ENCODE measurements around the gene STK11IP. TPM values are rescaled to one million over a fixed set of nuclear protein-coding genes. Genes with fewer than 3 reads are reported as not detected.

Gene STK11IP
- total RNA-seq, 1 donor from 2014 or later, result 8.9 TPM

DNA sequence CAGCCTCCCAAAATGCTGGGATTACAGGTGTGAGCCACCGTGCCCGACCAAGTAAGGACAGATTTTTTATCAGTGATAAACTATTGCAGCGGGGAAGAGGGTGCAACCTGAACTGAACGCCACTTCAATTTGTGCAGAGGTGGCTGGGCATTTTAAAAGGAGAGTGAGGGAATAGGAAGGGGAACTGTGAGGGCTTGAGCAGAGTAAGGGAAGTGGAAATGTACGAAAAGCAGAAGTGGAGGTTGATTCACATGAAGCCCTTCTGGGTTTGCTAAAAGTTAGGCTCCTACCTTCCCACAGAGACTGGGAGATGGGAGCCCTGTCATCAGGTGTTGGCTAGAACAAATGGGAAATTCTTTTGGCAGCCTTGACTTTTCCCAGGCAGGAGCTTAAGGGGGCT is 6.1 kb downstream of the STK11IP start:
- no peak overlapping the region for H3K27ac ChIP-seq (ENCODE audit: low read depth, low read length)
- H3K9ac ChIP-seq (ENCODE audit: low read depth in 1 of 3, low read length in 3 of 3), result no peak overlapping the region
- no peaks in the 10 kb centered on the region for H3K27me3 ChIP-seq (ENCODE audit: control insufficient read depth in 3 of 3, insufficient read depth in 3 of 3, low read length in 3 of 3)
- no peaks in the 10 kb centered on the region for H3K9me3 ChIP-seq (ENCODE audit: control insufficient read depth in 3 of 3, low read length in 3 of 3)
- no peaks in the 10 kb centered on the region for H3K4me1 ChIP-seq (ENCODE audit: control insufficient read depth in 3 of 3, insufficient read depth in 3 of 3, low read length in 3 of 3)
- peaks cover 39 to 60% (median 43%) of the 10 kb centered on the region in 3 donors for H3K36me3 ChIP-seq (ENCODE audit: control insufficient read depth in 3 of 3, insufficient read depth in 3 of 3, low read length in 3 of 3)
- no peak overlapping the region for H3K4me3 ChIP-seq (ENCODE audit: low read length in 3 of 3)

DNA sequence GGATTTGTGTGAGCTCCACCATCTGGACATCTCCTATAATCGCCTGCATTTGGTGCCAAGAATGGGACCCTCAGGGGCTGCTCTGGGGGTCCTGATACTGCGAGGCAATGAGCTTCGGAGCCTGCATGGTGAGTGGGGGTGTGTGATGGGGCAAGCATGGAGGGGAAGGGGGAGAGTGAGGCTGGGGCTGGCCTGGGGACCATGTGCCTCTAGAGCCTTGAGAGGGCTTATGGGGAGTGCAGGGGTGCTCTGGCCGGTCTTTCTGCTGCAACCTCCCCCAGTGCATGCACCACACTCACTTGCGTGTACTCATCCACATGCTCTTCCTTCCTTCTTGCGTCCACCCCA is 7.9 kb downstream of the STK11IP start:
- Histone ChIP-seq H3K27ac (ENCODE audit: low read depth, low read length) (no peak overlapping the region), H3K9me3 (ENCODE audit: control insufficient read depth in 3 of 3, low read length in 3 of 3) (no peaks in the 10 kb centered on the region), H3K27me3 (ENCODE audit: control insufficient read depth in 3 of 3, insufficient read depth in 3 of 3, low read length in 3 of 3) (no peaks in the 10 kb centered on the region), H3K4me3 (ENCODE audit: low read length in 3 of 3) (no peak overlapping the region), H3K9ac (ENCODE audit: low read depth in 1 of 3, low read length in 3 of 3) (no peak overlapping the region), H3K4me1 (ENCODE audit: control insufficient read depth in 3 of 3, insufficient read depth in 3 of 3, low read length in 3 of 3) (no peaks in the 10 kb centered on the region), H3K36me3 (ENCODE audit: control insufficient read depth in 3 of 3, insufficient read depth in 3 of 3, low read length in 3 of 3) (peaks cover 41 to 65% (median 43%) of the 10 kb centered on the region in 3 donors)

DNA sequence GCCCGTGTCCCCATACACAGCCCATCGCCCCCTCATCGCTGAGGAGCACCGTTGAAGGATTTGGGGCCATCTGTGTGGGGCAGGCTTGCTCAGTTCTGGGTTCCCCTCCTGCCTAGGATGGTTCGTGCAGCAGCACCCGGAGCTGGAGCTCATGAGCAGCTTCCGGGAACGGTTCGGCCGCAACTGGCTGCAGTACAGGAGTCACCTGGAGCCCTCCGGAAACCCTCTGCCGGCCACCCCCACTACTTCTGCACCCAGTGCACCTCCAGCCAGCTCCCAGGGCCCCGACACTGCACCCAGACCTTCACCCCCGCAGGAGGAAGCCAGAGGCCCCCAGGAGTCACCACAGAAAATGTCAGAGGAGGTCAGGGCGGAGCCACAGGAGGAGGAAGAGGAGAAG is 10.3 kb downstream of the STK11IP start:
- H3K9ac ChIP-seq (ENCODE audit: low read depth in 1 of 3, low read length in 3 of 3), result peak overlapping the region in 1 of 3 donors; percentile 16
- H3K27me3 ChIP-seq (ENCODE audit: control insufficient read depth in 3 of 3, insufficient read depth in 3 of 3, low read length in 3 of 3), result no peaks in the 10 kb centered on the region
- no peaks in the 10 kb centered on the region for H3K4me1 ChIP-seq (ENCODE audit: control insufficient read depth in 3 of 3, insufficient read depth in 3 of 3, low read length in 3 of 3)
- H3K27ac ChIP-seq (ENCODE audit: low read depth, low read length), result no peak overlapping the region
- H3K4me3 ChIP-seq (ENCODE audit: low read length in 3 of 3), result no peak overlapping the region
- H3K9me3 ChIP-seq (ENCODE audit: control insufficient read depth in 3 of 3, low read length in 3 of 3), result no peaks in the 10 kb centered on the region
- H3K36me3 ChIP-seq (ENCODE audit: control insufficient read depth in 3 of 3, insufficient read depth in 3 of 3, low read length in 3 of 3), result peaks cover 33 to 61% (median 36%) of the 10 kb centered on the region in 3 donors

DNA sequence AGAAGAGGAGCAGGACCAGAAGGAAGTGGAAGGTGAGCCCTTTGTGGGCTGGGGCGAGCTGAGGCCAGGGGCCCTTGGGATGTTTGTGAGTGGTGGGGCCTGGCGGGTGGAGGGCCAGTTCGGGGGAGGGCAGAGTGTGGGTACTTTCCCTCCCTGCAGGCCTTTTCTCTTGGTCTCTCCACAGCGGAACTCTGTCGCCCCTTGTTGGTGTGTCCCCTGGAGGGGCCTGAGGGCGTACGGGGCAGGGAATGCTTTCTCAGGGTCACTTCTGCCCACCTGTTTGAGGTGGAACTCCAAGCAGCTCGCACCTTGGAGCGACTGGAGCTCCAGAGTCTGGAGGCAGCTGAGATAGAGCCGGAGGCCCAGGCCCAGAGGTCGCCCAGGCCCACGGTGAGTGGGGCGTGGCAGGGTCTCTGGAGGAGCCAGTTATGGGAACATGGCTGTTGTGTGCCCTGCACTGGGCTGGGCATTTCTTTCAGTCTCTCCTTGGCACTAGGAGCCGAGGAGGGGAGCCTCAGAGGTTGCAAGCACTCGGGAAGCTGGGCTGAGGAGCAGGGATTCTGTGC is 10.8 kb downstream of the STK11IP start:
- H3K27ac ChIP-seq (ENCODE audit: low read depth, low read length), result no peak overlapping the region
- no peaks in the 10 kb centered on the region for H3K27me3 ChIP-seq (ENCODE audit: control insufficient read depth in 3 of 3, insufficient read depth in 3 of 3, low read length in 3 of 3)
- no peaks in the 10 kb centered on the region for H3K9me3 ChIP-seq (ENCODE audit: control insufficient read depth in 3 of 3, low read length in 3 of 3)
- peaks cover 33 to 59% (median 36%) of the 10 kb centered on the region in 3 donors for H3K36me3 ChIP-seq (ENCODE audit: control insufficient read depth in 3 of 3, insufficient read depth in 3 of 3, low read length in 3 of 3)
- H3K4me3 ChIP-seq (ENCODE audit: low read length in 3 of 3), result no peak overlapping the region
- H3K4me1 ChIP-seq (ENCODE audit: control insufficient read depth in 3 of 3, insufficient read depth in 3 of 3, low read length in 3 of 3), result no peaks in the 10 kb centered on the region
- no peak overlapping the region for H3K9ac ChIP-seq (ENCODE audit: low read depth in 1 of 3, low read length in 3 of 3)

DNA sequence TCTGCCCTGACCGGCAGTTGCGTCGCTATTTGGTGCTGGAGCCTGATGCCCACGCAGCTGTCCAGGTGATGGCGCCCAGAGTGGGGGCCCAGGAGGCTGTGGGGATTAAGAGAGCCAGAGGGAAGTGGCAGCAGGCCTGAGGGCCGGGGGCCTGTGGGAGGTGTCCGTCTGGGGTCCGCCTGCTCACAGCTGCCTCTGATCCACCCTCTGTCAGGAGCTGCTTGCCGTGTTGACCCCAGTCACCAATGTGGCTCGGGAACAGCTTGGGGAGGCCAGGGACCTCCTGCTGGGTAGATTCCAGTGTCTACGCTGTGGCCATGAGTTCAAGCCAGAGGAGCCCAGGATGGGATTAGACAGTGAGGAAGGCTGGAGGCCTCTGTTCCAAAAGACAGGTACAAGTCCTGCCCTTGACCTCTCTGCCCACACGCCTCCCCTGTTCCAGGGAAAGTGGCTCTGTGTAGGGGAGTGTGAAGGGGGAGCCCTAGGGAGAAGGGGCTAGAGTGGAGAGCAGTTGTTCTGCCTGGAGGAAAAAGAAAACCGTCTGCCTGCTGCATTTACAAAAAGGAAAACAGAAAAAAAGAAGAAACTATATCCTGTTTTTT is 11.6 kb downstream of the STK11IP start:
- no peaks in the 10 kb centered on the region for H3K9me3 ChIP-seq (ENCODE audit: control insufficient read depth in 3 of 3, low read length in 3 of 3)
- peaks cover 33 to 59% (median 35%) of the 10 kb centered on the region in 3 donors for H3K36me3 ChIP-seq (ENCODE audit: control insufficient read depth in 3 of 3, insufficient read depth in 3 of 3, low read length in 3 of 3)
- H3K27me3 ChIP-seq (ENCODE audit: control insufficient read depth in 3 of 3, insufficient read depth in 3 of 3, low read length in 3 of 3), result no peaks in the 10 kb centered on the region
- H3K27ac ChIP-seq (ENCODE audit: low read depth, low read length), result no peak overlapping the region
- H3K4me3 ChIP-seq (ENCODE audit: low read length in 3 of 3), result no peak overlapping the region
- no peak overlapping the region for H3K9ac ChIP-seq (ENCODE audit: low read depth in 1 of 3, low read length in 3 of 3)
- H3K4me1 ChIP-seq (ENCODE audit: control insufficient read depth in 3 of 3, insufficient read depth in 3 of 3, low read length in 3 of 3), result no peaks in the 10 kb centered on the region

DNA sequence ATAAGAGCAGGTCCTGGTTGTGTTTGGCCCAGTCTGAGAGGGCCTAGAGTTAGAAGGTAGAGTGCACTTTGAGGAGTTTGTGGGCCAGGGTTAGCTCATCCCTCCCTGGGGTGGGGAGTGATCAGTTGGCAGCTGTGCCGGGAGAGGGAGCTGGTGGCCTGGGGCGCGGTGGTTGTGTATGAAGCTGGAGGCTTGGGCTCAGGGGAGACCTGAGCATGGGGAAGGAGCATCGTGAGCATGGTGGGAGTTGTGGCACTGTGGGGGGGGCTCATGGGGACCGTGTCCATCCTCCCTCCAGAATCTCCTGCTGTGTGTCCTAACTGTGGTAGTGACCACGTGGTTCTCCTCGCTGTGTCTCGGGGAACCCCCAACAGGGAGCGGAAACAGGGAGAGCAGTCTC is 13.6 kb downstream of the STK11IP start:
- H3K36me3 ChIP-seq (ENCODE audit: control insufficient read depth in 3 of 3, insufficient read depth in 3 of 3, low read length in 3 of 3), result peaks cover 41 to 59% (median 43%) of the 10 kb centered on the region in 3 donors
- H3K27me3 ChIP-seq (ENCODE audit: control insufficient read depth in 3 of 3, insufficient read depth in 3 of 3, low read length in 3 of 3), result no peaks in the 10 kb centered on the region
- no peaks in the 10 kb centered on the region for H3K9me3 ChIP-seq (ENCODE audit: control insufficient read depth in 3 of 3, low read length in 3 of 3)
- H3K4me3 ChIP-seq (ENCODE audit: low read length in 3 of 3), result no peak overlapping the region
- no peak overlapping the region for H3K27ac ChIP-seq (ENCODE audit: low read depth, low read length)
- no peak overlapping the region for H3K9ac ChIP-seq (ENCODE audit: low read depth in 1 of 3, low read length in 3 of 3)
- H3K4me1 ChIP-seq (ENCODE audit: control insufficient read depth in 3 of 3, insufficient read depth in 3 of 3, low read length in 3 of 3), result no peaks in the 10 kb centered on the region

DNA sequence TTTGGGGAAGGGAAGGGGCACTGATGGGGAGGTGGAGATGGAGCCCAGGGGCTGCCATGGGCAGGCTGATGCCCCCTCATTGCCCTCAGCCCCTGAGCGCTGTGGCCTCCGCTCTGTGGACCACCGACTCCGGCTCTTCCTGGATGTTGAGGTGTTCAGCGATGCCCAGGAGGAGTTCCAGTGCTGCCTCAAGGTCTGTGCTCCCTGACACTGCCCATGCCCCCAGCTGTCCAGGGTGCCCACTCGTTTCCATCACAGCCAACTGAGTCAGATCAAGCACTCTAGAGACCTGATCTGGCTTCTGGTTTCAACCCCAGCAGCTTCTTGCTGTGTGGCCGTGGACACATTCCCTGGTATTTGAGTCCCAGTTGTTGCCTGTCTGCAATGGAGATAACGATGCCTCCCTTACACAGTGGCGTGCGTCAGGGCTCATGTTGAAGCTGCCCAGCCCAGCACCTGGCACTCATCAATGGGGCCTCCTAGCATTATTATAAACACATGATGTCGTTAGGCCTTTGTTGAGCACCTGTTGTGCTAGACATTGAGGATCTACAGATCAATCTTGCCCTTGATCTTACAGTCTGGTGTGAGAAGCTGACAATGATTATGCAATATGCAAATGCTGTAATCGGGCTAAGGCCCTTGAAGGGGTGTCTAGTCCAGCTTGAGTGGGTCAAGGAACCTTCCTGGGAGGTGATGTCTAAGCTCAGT is 14.4 kb downstream of the STK11IP start:
- Histone ChIP-seq H3K36me3 (ENCODE audit: control insufficient read depth in 3 of 3, insufficient read depth in 3 of 3, low read length in 3 of 3) (peaks cover 34 to 54% (median 37%) of the 10 kb centered on the region in 3 donors), H3K4me1 (ENCODE audit: control insufficient read depth in 3 of 3, insufficient read depth in 3 of 3, low read length in 3 of 3) (no peaks in the 10 kb centered on the region), H3K27ac (ENCODE audit: low read depth, low read length) (no peak overlapping the region), H3K27me3 (ENCODE audit: control insufficient read depth in 3 of 3, insufficient read depth in 3 of 3, low read length in 3 of 3) (no peaks in the 10 kb centered on the region), H3K9me3 (ENCODE audit: control insufficient read depth in 3 of 3, low read length in 3 of 3) (no peaks in the 10 kb centered on the region), H3K9ac (ENCODE audit: low read depth in 1 of 3, low read length in 3 of 3) (no peak overlapping the region), H3K4me3 (ENCODE audit: low read length in 3 of 3) (no peak overlapping the region)

DNA sequence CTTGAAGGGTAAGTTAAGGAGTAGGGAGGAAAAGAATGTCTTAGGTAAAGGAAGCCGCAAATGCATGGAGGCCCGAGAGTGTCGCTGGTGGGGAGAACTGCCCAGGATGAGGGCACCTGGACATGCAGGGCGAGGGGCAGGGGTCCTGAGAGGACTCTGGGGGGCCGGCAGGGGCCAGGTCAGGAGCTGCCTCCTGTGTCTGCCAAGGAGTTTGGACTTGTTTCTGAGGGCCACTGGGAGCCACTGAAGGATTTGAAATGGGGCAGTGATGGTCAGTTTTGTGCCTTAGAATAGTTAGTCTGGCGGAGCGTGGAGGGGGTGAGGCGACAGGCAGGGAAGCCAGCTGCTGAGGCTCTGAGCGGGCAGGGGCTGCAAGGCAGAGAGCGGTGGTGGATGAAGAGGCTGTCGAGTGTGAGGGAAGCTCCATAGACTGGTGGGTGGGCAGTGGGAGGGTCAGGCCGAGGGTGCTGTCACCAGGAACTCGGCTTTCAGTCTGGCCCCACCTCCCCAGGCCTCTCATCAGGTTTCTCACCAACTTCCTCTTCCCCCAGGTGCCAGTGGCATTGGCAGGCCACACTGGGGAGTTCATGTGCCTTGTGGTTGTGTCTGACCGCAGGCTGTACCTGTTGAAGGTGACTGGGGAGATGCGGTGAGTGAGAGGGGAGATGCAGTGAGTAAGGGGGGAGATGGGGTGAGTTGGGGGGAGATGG is 15.1 kb downstream of the STK11IP start:
- no peak overlapping the region for H3K9ac ChIP-seq (ENCODE audit: low read depth in 1 of 3, low read length in 3 of 3)
- no peaks in the 10 kb centered on the region for H3K4me1 ChIP-seq (ENCODE audit: control insufficient read depth in 3 of 3, insufficient read depth in 3 of 3, low read length in 3 of 3)
- peaks cover 34 to 53% (median 35%) of the 10 kb centered on the region in 3 donors for H3K36me3 ChIP-seq (ENCODE audit: control insufficient read depth in 3 of 3, insufficient read depth in 3 of 3, low read length in 3 of 3)
- H3K27me3 ChIP-seq (ENCODE audit: control insufficient read depth in 3 of 3, insufficient read depth in 3 of 3, low read length in 3 of 3), result no peaks in the 10 kb centered on the region
- H3K27ac ChIP-seq (ENCODE audit: low read depth, low read length), result no peak overlapping the region
- H3K9me3 ChIP-seq (ENCODE audit: control insufficient read depth in 3 of 3, low read length in 3 of 3), result no peaks in the 10 kb centered on the region
- H3K4me3 ChIP-seq (ENCODE audit: low read length in 3 of 3), result no peak overlapping the region

DNA sequence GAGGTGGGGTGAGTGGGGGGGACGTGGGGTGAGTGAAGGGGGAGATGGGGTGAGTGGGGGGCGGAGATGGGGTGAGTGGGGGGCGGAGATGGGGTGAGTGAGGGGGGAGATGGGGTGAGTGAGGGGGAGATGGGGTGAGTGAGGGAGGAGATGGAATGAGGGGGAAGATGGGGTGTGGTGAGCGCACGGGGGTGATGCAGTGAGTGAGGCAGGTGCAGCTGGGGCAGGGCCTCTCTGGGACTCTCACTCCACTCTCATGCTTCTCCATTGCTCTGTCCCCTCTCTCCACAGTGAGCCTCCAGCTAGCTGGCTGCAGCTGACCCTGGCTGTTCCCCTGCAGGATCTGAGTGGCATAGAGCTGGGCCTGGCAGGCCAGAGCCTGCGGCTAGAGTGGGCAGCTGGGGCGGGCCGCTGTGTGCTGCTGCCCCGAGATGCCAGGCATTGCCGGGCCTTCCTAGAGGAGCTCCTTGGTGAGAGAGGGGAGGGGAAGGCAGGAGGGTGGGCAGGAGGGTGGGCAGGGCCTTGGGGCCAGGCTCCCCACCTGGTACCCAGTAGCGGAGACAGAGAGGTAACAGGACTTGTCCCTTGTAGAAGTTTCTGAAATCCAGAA is 15.9 kb downstream of the STK11IP start:
- peaks cover 0 to 3% (median 0%) of the 10 kb centered on the region in 3 donors for H3K4me1 ChIP-seq (ENCODE audit: control insufficient read depth in 3 of 3, insufficient read depth in 3 of 3, low read length in 3 of 3)
- H3K27ac ChIP-seq (ENCODE audit: low read depth, low read length), result no peak overlapping the region
- H3K9ac ChIP-seq (ENCODE audit: low read depth in 1 of 3, low read length in 3 of 3), result no peak overlapping the region
- H3K4me3 ChIP-seq (ENCODE audit: low read length in 3 of 3), result no peak overlapping the region
- peaks cover 28 to 46% (median 28%) of the 10 kb centered on the region in 3 donors for H3K36me3 ChIP-seq (ENCODE audit: control insufficient read depth in 3 of 3, insufficient read depth in 3 of 3, low read length in 3 of 3)
- no peaks in the 10 kb centered on the region for H3K27me3 ChIP-seq (ENCODE audit: control insufficient read depth in 3 of 3, insufficient read depth in 3 of 3, low read length in 3 of 3)
- no peaks in the 10 kb centered on the region for H3K9me3 ChIP-seq (ENCODE audit: control insufficient read depth in 3 of 3, low read length in 3 of 3)

Data from skeletal muscle tissue (tissue), 4 donors.